Heart left ventricle (tissue), 13 donors: ENCODE results near the gene SREBF2.

Experiments
- CTCF ChIP-seq, 12 donors: fragments of 200-600 bp; sonication (generic) in 4 of 12; IDR thresholded peaks; one replicate each; pipeline versions ENCODE4 v1.5.0 to v1.8.0; 2018 to 2022; ENCODE audit warnings: antibody characterized with exemption in 12 of 12, mild to moderate bottlenecking in 5 of 12
- POLR2A ChIP-seq, 2 donors: fragments of 450-650 bp; IDR thresholded peaks; one replicate each; pipeline ENCODE4 v1.6.1; 2017; ENCODE audit warnings: antibody characterized with exemption in 2 of 2, mild to moderate bottlenecking in 2 of 2, moderate library complexity in 2 of 2
- donor health status: ischemic (EF 13 %, LVEDD 7.1; RV severe dilation, severe dysfunction).
- donor health status: DM: no; HTN: yes; CAD: no.
- donor health status: DM: no; HTN: no; CAD: no.
- donor health status: ischemic (EF 25% LVEDD 6.9; RV normal size, moderate dysfunction).
- donor health status: ischemic (EF 25% LVEDD 5.7; RV mildly dilated, moderate dysfunction).
- donor health status: ischemic (EF 35%, LVEDD 5.7; RV mildly dilated, moderate dysfunction).
- donor health status: nonischemic (EF 11% LVEDD 7.7; RV severe dilation, severe dysfunction).
- donor health status: DM: yes; HTN: yes; CAD: no.
- donor health status: PGD.
- donor health status: ischemic (EF 29% LVEDD 5.4; RV normal size, mild dysfunction).
- donor health status: nonischemic (EF 23%, LVEDD 6.1; RV moderate dilation, normal function).

GRCh38 chr22:41823797-41824196 lies 9.1 kb upstream of the SREBF2 start:
- TF ChIP-seq CTCF (IDR thresholded peaks at IDR 0.05) (no peak), POLR2A (IDR thresholded peaks at IDR 0.05) (no peak)
